Kidney epithelial cell (primary cell): ENCODE measurements around the gene KLHL29. TPM values are rescaled to one million over a fixed set of nuclear protein-coding genes. Genes with fewer than 3 reads are reported as not detected.

Source experiments
- DNase-seq: peaks from one replicate; pipeline ENCODE4 v3.0.0-alpha.2; 2010; ENCODE audit warnings: low read depth
- H3K27me3 ChIP-seq: 2 replicates; pipeline ENCODE4 v1.6.0; 2011; ENCODE audit warnings: low read length; ENCODE audit not compliant: control insufficient read depth, insufficient read depth
- H3K36me3 ChIP-seq: 2 replicates; pipeline ENCODE4 v1.5.1; 2011; ENCODE audit warnings: low read length; ENCODE audit not compliant: control insufficient read depth, insufficient read depth
- H3K4me3 ChIP-seq: 2 replicates; pipeline ENCODE4 v1.5.1; 2011; ENCODE audit warnings: low read depth, mild to moderate bottlenecking, control low read depth, low read length
- CTCF ChIP-seq: IDR thresholded peaks from 2 replicates; pipeline ENCODE4 v1.5.1; 2011; ENCODE audit warnings: mild to moderate bottlenecking, moderate library complexity, low read length, control low read depth, inconsistent platforms; ENCODE audit not compliant: insufficient read depth, poor library complexity, severe bottlenecking
- total RNA-seq: library from RNA; depleted of rRNA; stranded (reverse); fragments of >200 nt; gene quantifications from 2 replicates; pipeline ENCODE4 v1.2.3, GENCODE V29; 2015

KLHL29 gene
- total RNA-seq, 1 donor from 2014 or later, result 12.4 TPM

DNA sequence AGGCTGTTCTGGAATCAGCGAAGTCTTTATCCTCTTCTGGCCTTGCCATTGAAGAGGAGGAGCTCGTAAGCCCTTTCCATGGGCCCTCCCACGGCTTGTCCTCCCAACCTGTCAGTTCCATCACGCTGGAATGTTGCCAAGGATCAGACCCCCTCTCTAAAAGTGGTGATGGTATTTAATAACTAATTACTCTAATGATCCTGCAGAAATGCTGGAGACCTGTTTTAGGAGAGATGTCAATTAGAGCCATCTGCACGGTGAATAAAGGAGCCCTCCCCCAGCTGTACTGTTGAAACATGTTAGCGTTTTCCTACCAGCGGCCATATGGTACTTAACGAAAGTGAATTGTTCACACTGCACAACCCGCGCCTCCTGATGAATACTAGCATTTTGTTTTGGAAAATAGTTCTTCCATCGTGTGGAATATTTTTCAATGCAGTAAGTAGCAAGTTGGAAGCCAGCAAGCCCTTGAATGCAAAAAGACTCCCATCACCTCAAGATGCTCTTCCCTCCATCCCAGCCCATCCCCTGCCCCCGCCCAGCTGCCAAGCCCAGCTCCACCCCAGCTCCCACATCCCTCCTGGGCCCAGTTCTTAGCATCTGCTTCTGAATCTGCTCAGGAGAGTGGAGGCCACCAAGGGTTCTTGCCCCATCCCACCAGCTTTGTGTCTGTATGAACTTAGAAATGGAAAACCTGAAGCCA lies 145.4 kb downstream of the KLHL29 start:
- Histone ChIP-seq H3K4me3 (no peak overlapping the region), H3K27me3 (no peaks in the 10 kb centered on the region), H3K36me3 (no peaks in the 10 kb centered on the region)
- no peak for TF ChIP-seq CTCF
- no peak for DNase-seq

DNA sequence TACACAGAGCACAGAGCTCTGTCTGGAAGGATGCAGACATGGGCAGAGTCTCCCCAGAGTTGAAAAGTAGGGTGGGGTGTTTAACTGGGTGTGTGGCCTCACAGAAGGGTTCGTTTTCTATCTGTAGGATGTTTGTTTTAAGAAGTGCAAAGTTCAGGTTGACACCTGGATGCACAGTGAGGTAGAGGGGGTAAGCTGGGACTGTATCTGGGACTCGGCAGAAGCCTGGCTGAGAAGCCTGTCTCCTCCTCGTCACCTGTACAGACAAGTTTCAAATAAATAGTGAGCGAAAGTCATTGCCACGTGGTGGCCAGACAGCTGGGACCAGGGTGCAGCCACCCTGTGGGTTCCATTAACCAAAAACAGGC lies 145.9 kb downstream of the KLHL29 start:
- H3K4me3 ChIP-seq, result no peak overlapping the region
- TF ChIP-seq CTCF, result no peak
- H3K36me3 ChIP-seq, result no peaks in the 10 kb centered on the region
- DNase-seq, result no peak
- H3K27me3 ChIP-seq, result no peaks in the 10 kb centered on the region

- no peaks in the 10 kb centered on the region for H3K36me3 ChIP-seq
- H3K4me3 ChIP-seq, result no peak overlapping the region
- no peak for TF ChIP-seq CTCF
- no peak for DNase-seq
- no peaks in the 10 kb centered on the region for H3K27me3 ChIP-seq
These were observed 146.3 kb downstream of the KLHL29 start for GRCh38 chr2:23531280-23531679.

GRCh38 chr2:23531881-23532280 lies 146.9 kb downstream of the KLHL29 start:
- Histone ChIP-seq H3K27me3 (no peaks in the 10 kb centered on the region), H3K4me3 (no peak overlapping the region), H3K36me3 (no peaks in the 10 kb centered on the region)
- no peak for TF ChIP-seq CTCF
- DNase-seq, result no peak

DNA sequence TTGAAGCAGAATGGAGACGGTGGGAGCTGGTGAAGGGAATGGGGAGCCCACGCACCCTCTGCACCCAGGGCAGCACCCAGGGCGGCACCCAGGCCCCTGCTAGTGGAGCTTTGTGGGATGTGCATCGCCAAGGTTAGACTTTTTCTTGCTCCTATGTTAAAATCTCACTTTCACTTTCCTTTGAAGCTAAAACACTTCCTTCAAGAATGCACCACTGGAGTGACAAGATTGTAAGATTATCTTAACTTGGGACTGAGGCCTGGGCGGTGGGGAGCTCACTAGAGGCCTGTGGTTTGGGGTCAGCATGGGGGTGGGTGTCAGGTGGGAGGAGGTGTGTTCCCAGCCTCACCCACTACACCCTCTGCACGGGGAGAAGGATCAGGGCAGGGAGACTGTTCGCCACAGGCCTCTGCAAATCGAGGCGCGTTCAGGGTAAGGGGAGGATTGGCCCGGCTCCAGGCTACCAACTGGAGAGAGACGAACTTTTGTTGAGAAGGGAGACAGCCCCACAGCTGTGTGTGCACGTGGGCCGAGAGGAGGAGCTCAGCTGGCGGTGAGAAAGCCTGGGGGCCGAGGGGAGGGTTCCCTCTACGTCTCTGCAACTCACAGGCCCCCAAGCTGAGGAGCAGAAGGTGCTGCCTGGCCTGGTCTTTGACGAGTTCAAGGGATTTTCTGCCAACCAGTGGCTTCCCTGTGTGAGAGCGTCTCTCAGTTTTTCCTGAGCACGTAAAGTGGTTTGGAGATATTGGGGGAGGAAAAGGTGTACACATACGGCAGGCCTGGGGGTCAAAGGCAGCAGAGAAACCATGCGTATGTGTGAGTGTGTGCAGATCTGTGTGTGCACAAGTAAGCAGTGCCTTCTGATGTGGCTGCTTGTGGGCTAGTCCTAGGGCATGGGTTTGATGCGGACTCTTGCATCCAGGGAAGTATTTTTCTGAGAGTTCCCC lies 147.7 kb downstream of the KLHL29 start:
- DNase-seq, result no peak
- H3K36me3 ChIP-seq, result no peaks in the 10 kb centered on the region
- TF ChIP-seq CTCF, result no peak
- H3K27me3 ChIP-seq, result no peaks in the 10 kb centered on the region
- no peak overlapping the region for H3K4me3 ChIP-seq
